ENCODE measurements around the gene TEX47. TPM values are rescaled to one million over a fixed set of nuclear protein-coding genes. Genes with fewer than 3 reads are reported as not detected.

TEX47 gene
- not detected in 2 replicates for total RNA-seq

DNA sequence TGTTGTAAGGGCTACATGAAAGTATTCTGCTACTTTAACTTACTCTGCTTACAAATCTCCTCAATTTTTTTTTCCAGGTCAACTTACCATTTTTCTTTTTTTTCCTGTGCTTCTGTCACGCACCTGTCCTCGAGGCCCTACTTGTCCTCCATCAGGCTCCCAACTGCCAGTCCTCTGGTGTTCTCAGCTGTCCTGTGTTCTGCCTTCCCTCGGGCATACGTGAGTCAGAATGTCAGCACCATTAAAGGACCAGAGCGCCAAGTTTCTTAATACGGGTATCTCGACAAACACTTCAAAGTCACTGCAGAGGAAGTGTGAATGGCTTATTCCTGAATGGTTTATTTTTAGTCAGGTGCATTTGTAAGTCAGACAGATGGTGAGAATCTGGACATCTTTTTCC, at the start of gene TEX47:
Gene TEX47 (minus strand): TSS at position 185 of the 400 bp plus-strand sequence. CDS start 795 bp downstream, outside the sequence.

DNA sequence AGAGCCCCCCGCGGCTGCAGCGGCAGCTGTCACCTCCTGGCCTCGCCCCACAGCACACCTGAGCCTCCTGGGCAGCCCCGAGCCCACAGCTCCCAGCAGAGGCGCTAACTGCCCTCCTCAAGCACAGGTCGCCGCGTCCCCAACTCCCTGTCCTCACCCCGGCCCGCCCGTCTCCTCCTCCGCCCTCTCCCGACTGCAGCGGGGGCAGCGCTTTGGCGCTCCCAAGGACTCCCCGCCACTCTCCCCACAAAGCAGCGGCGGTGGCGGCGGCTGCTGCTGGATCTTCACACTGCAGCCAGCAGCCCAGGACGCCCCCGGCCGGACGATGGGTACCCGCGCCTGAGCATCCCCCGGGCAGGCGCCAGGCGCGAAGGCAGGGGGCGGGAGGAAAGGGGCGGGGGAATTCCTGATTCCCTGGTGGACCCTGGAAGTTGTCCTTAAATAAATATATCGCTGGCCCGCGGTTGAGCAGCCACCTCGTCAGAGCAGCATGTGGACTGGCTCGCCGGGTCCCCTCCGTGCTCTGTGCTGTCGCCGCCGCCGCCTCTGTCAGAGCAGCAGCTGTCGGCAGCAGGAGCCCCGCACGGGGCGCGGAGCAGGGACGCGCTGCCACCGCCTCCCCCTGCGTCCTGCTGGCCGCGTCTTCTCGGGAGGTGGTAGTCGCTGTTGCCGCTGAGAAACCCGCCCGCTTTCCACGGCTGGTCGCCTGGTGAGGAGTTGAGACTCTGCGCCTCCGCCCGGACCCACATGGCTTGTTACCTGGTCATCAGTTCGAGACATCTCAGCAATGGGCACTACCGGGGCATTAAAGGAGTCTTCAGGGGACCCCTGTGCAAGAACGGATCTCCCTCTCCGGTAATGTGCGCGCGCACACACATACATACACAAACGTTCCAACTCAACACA, 36.1 kb downstream of the TEX47 start, which contains the start of gene ZNF804B:
Gene ZNF804B (plus strand): TSS at position 471 of the 906 bp plus-strand sequence. CDS start 277 bp downstream, at position 748.

Other genes starting within 250 kb of the TEX47 start
- not detected in 2 replicates for gene ZNF804B, start 36.0 kb downstream of the TEX47 start, total RNA-seq